ENCODE measurements around the gene GRPEL2. TPM values are rescaled to one million over a fixed set of nuclear protein-coding genes. Genes with fewer than 3 reads are reported as not detected.

Gene GRPEL2
- total and polyA plus RNA-seq, 2 experiments from 2014 or later = 7.6 to 19.6 TPM

Other genes with a start within 250 kb of the GRPEL2 start
- gene ABLIM3, start 204.0 kb upstream of the GRPEL2 start, total RNA-seq = 7.0 and 7.3 TPM in 2 replicates
- gene ABLIM3, start 204.0 kb upstream of the GRPEL2 start, polyA plus RNA-seq = 7.8 and 8.1 TPM in 2 replicates
- 1.2 and 1.3 TPM in 2 replicates for gene AFAP1L1, start 73.6 kb upstream of the GRPEL2 start, total RNA-seq
- 1.8 and 2.3 TPM in 2 replicates for gene AFAP1L1, start 73.6 kb upstream of the GRPEL2 start, polyA plus RNA-seq
- gene PCYOX1L, start 12.5 kb downstream of the GRPEL2 start, total RNA-seq = 8.9 and 9.1 TPM in 2 replicates
- gene PCYOX1L, start 12.5 kb downstream of the GRPEL2 start, polyA plus RNA-seq = 12.9 and 14.4 TPM in 2 replicates
- gene IL17B, start 33.8 kb downstream of the GRPEL2 start, total RNA-seq = 0.60 TPM in 1 of 2 replicates, not detected in the other
- gene IL17B, start 33.8 kb downstream of the GRPEL2 start, polyA plus RNA-seq = 0.27 TPM in 1 of 2 replicates, not detected in the other
- 220 and 231 TPM in 2 replicates for gene CSNK1A1, start 205.9 kb downstream of the GRPEL2 start, total RNA-seq
- gene CSNK1A1, start 205.9 kb downstream of the GRPEL2 start, polyA plus RNA-seq = 102 and 106 TPM in 2 replicates
- 2.0 and 2.3 TPM in 2 replicates for gene ARHGEF37, start 236.0 kb downstream of the GRPEL2 start, total RNA-seq
- 2.9 and 3.1 TPM in 2 replicates for gene ARHGEF37, start 236.0 kb downstream of the GRPEL2 start, polyA plus RNA-seq

All from hepatocyte (in vitro differentiated cells).